Neuronal stem cell (in vitro differentiated cells): Measurements from ENCODE around the gene EPB41L2.

Source experiments
- DNase-seq: peaks from one replicate; pipeline ENCODE4 v3.0.0-alpha.2; 2013; ENCODE audit warnings: low spot score
- H2AFZ ChIP-seq: one replicate; pipeline ENCODE4 v1.6.1; 2013; ENCODE audit warnings: mild to moderate bottlenecking, low read length, inconsistent platforms
- H2AK5ac ChIP-seq: 2 replicates; pipeline ENCODE4 v1.6.1; 2013; ENCODE audit warnings: low read depth, mild to moderate bottlenecking, inconsistent platforms, low read length, moderate library complexity, mixed read lengths
- H2BK120ac ChIP-seq: 2 replicates; pipeline ENCODE4 v1.6.1; 2013; ENCODE audit warnings: low read depth, mild to moderate bottlenecking, inconsistent platforms, low read length, moderate library complexity, mixed read lengths
- H2BK12ac ChIP-seq: one replicate; pipeline ENCODE4 v1.6.1; 2013; ENCODE audit warnings: low read length, inconsistent platforms
- H2BK15ac ChIP-seq: 2 replicates; pipeline ENCODE4 v1.6.1; 2013; ENCODE audit warnings: mild to moderate bottlenecking, low read length, inconsistent platforms, mixed read lengths
- H2BK5ac ChIP-seq: one replicate; pipeline ENCODE4 v1.6.1; 2013; ENCODE audit warnings: inconsistent platforms, mild to moderate bottlenecking, low read length, moderate library complexity
- H3K14ac ChIP-seq: one replicate; pipeline ENCODE4 v1.6.1; 2013; ENCODE audit warnings: low read length, inconsistent platforms
- H3K18ac ChIP-seq: 2 replicates; pipeline ENCODE4 v1.6.1; 2013; ENCODE audit warnings: low read length, inconsistent platforms
- H3K23ac ChIP-seq: 2 replicates; pipeline ENCODE4 v1.6.1; 2013; ENCODE audit warnings: low read depth, mild to moderate bottlenecking, mixed read lengths, low read length, inconsistent platforms; ENCODE audit not compliant: poor library complexity
- H3K27ac ChIP-seq: replicated peaks from 3 replicates; pipeline ENCODE4 v1.5.1; 2013; ENCODE audit warnings: low read length, inconsistent platforms
- H3K27me3 ChIP-seq, 3 experiments: 2 replicates each; pipeline ENCODE4 v1.6.1; 2013; ENCODE audit warnings: low read length in 3 of 3, mild to moderate bottlenecking in 2 of 3, inconsistent platforms in 1 of 3, low read depth in 1 of 3, mixed read lengths in 1 of 3, moderate library complexity in 1 of 3; ENCODE audit not compliant: control insufficient read depth in 3 of 3, insufficient read depth in 3 of 3
- H3K36me3 ChIP-seq, 2 donors: replicated peaks in 1 of 2; 2 replicates each; pipeline ENCODE4 v1.6.1; 2013; ENCODE audit warnings: low read length in 2 of 2; ENCODE audit not compliant: control insufficient read depth in 2 of 2, insufficient read depth in 2 of 2
- H3K4ac ChIP-seq: 2 replicates; pipeline ENCODE4 v1.6.1; 2013; ENCODE audit warnings: inconsistent platforms, mild to moderate bottlenecking, low read length, moderate library complexity
- H3K4me1 ChIP-seq, 2 donors: 1 replicate in 1 of 2; 2 replicates in 1 of 2; pipeline ENCODE4 v1.6.1; 2013; ENCODE audit warnings: low read length in 2 of 2, low read depth in 1 of 2; ENCODE audit not compliant: control insufficient read depth in 2 of 2, insufficient read depth in 1 of 2
- H3K4me2 ChIP-seq: one replicate; pipeline ENCODE4 v1.6.1; 2013; ENCODE audit warnings: mild to moderate bottlenecking, low read length, inconsistent platforms; ENCODE audit not compliant: insufficient read depth, poor library complexity, severe bottlenecking
- H3K4me3 ChIP-seq, 2 donors: 2 replicates each; pipeline ENCODE4 v1.5.1; 2013; ENCODE audit warnings: low read length in 2 of 2, mild to moderate bottlenecking in 2 of 2, inconsistent platforms in 1 of 2, moderate library complexity in 1 of 2
- H3K79me1 ChIP-seq: one replicate; pipeline ENCODE4 v1.6.1; 2013; ENCODE audit warnings: low read depth, mild to moderate bottlenecking, inconsistent platforms, low read length, moderate library complexity
- H3K9ac ChIP-seq: one replicate; pipeline ENCODE4 v1.6.1; 2013; ENCODE audit warnings: mild to moderate bottlenecking, low read depth, low read length, inconsistent platforms; ENCODE audit not compliant: poor library complexity
- H3K9me3 ChIP-seq, 2 donors: replicated peaks in 1 of 2; 2 replicates each; pipeline versions ENCODE3 to v1.6.1; 2013; ENCODE audit warnings: low read length in 2 of 2, mild to moderate bottlenecking in 2 of 2, inconsistent platforms in 1 of 2, low read depth in 1 of 2, mixed read lengths in 1 of 2, moderate library complexity in 1 of 2; ENCODE audit not compliant: control insufficient read depth in 2 of 2, insufficient read depth in 1 of 2
- H4K8ac ChIP-seq: one replicate; pipeline ENCODE4 v1.6.1; 2013; ENCODE audit warnings: low read depth, mild to moderate bottlenecking, inconsistent platforms, low read length, moderate library complexity
- H4K91ac ChIP-seq: one replicate; pipeline ENCODE4 v1.6.1; 2013; ENCODE audit warnings: low read length, low read depth, mild to moderate bottlenecking, inconsistent platforms; ENCODE audit not compliant: poor library complexity
- WGBS, 2 donors: extraction: QIAGEN DNeasy Blood & Tissue Kit; methylation state at CpG; one replicate each; pipeline ENCODE4 v1.1.7; 2013; ENCODE audit warnings: missing lambda C conversion rate in 2 of 2, mixed read lengths in 1 of 2; ENCODE audit not compliant: insufficient read length in 2 of 2, insufficient replicate concordance in 1 of 2; ENCODE audit errors: extremely low coverage in 2 of 2; 5-methylcytosine and 5-hydroxymethylcytosine counted together

The EPB41L2 gene

GRCh38 chr6:131048933-131049515 lies 14.0 kb downstream of the EPB41L2 start:
- H3K9ac ChIP-seq, result no peak overlapping the region
- H3K9me3 ChIP-seq, result peaks cover 4 to 16% of the 10 kb centered on the region in 2 donors
- no peak for DNase-seq
- H3K79me1 ChIP-seq, result peaks cover 3% of the 10 kb centered on the region
- H3K18ac ChIP-seq, result no peak overlapping the region
- no peaks in the 10 kb centered on the region for H3K27me3 ChIP-seq
- H3K4me3 ChIP-seq, result no peak overlapping the region
- H4K8ac ChIP-seq, result no peak overlapping the region
- H2AK5ac ChIP-seq, result no peak overlapping the region
- no peak overlapping the region for H2BK12ac ChIP-seq
- no peak overlapping the region for H3K23ac ChIP-seq
- H3K4me2 ChIP-seq, result no peak overlapping the region
- no peak overlapping the region for H2BK120ac ChIP-seq
- H2BK15ac ChIP-seq, result no peak overlapping the region
- no peak overlapping the region for H3K14ac ChIP-seq
- no peak overlapping the region for H3K4ac ChIP-seq
- peaks cover 0 to 3% of the 10 kb centered on the region in 2 donors for H3K36me3 ChIP-seq
- no CpG with 5 or more reads among the region's 4 CpGs for WGBS, 2 donors
- H2BK5ac ChIP-seq, result no peak overlapping the region
- no peak overlapping the region for H4K91ac ChIP-seq
- H3K4me1 ChIP-seq, result no peaks in the 10 kb centered on the region
- H3K27ac ChIP-seq, result no peak overlapping the region
- no peak overlapping the region for H2AFZ ChIP-seq

GRCh38 chr6:131048459-131048858 lies 14.6 kb downstream of the EPB41L2 start:
- Histone ChIP-seq H3K4me3 (no peak overlapping the region), H4K8ac (no peak overlapping the region), H2AK5ac (no peak overlapping the region), H3K4ac (no peak overlapping the region), H3K9ac (no peak overlapping the region), H2BK5ac (no peak overlapping the region), H3K14ac (no peak overlapping the region), H2BK15ac (no peak overlapping the region), H3K79me1 (no peaks in the 10 kb centered on the region), H3K27me3 (no peaks in the 10 kb centered on the region), H2BK12ac (no peak overlapping the region), H4K91ac (no peak overlapping the region), H3K4me1 (no peaks in the 10 kb centered on the region), H2BK120ac (no peak overlapping the region), H3K18ac (no peak overlapping the region), H2AFZ (no peak overlapping the region), H3K27ac (no peak overlapping the region), H3K9me3 (peaks cover 0 to 11% of the 10 kb centered on the region in 2 donors), H3K4me2 (no peak overlapping the region), H3K36me3 (no peaks in the 10 kb centered on the region), H3K23ac (no peak overlapping the region)
- no CpG with 5 or more reads among the region's 5 CpGs for WGBS, 2 donors
- DNase-seq, result no peak

- Histone ChIP-seq H2BK12ac (no peak overlapping the region), H4K91ac (no peak overlapping the region), H3K36me3 (no peaks in the 10 kb centered on the region), H3K18ac (no peak overlapping the region), H3K27me3 (no peaks in the 10 kb centered on the region), H2BK120ac (no peak overlapping the region), H3K9ac (no peak overlapping the region), H2AFZ (no peak overlapping the region), H4K8ac (no peak overlapping the region), H2BK5ac (no peak overlapping the region), H3K4me1 (no peaks in the 10 kb centered on the region), H2AK5ac (no peak overlapping the region), H3K14ac (no peak overlapping the region), H3K9me3 (no peaks in the 10 kb centered on the region), H3K4me3 (no peak overlapping the region), H3K23ac (no peak overlapping the region), H2BK15ac (no peak overlapping the region), H3K4me2 (no peak overlapping the region), H3K4ac (no peak overlapping the region), H3K27ac (no peak overlapping the region), H3K79me1 (no peaks in the 10 kb centered on the region)
- WGBS, 2 donors, result no CpG with 5 or more reads among the region's 2 CpGs
- no peak for DNase-seq
These were observed 17.9 kb downstream of the EPB41L2 start for GRCh38 chr6:131045139-131045538.

GRCh38 chr6:131043902-131044447 lies 19.1 kb downstream of the EPB41L2 start:
- Histone ChIP-seq H3K4me1 (peaks cover 0 to 2% of the 10 kb centered on the region in 2 donors), H4K8ac (no peak overlapping the region), H2BK5ac (no peak overlapping the region), H3K27ac (no peak overlapping the region), H2BK12ac (no peak overlapping the region), H2AK5ac (no peak overlapping the region), H3K79me1 (no peaks in the 10 kb centered on the region), H3K14ac (no peak overlapping the region), H3K27me3 (no peaks in the 10 kb centered on the region), H3K18ac (no peak overlapping the region), H2AFZ (no peak overlapping the region), H4K91ac (no peak overlapping the region), H2BK15ac (no peak overlapping the region), H3K4me2 (no peak overlapping the region), H3K9ac (no peak overlapping the region), H3K4ac (no peak overlapping the region), H3K4me3 (no peak overlapping the region), H3K9me3 (no peaks in the 10 kb centered on the region), H3K36me3 (no peaks in the 10 kb centered on the region), H3K23ac (no peak overlapping the region), H2BK120ac (no peak overlapping the region)
- no peak for DNase-seq
- no CpG with 5 or more reads among the region's 4 CpGs for WGBS, 2 donors
